Tibial nerve (tissue), 4 donors: ENCODE results near the gene MEI4. TPM values are rescaled to one million over a fixed set of nuclear protein-coding genes. Genes with fewer than 3 reads are reported as not detected.
"Not testable (repeated sequence)": the region's sequence is repeated elsewhere in the genome, so short reads cannot be mapped to it uniquely, and the experiment has no call there.

ENCODE experiments used
- DNase-seq, 2 donors: peaks; one replicate each; pipeline ENCODE4 v3.0.0-alpha.2; 2019; ENCODE audit warnings: low spot score in 2 of 2
- H3K27ac ChIP-seq, 4 donors: fragments of 200-600 bp; sonication (generic) in 3 of 4; one replicate each; pipeline ENCODE4 v1.5.1; 2017 to 2019; ENCODE audit warnings: mild to moderate bottlenecking in 1 of 4
- H3K27me3 ChIP-seq, 2 donors: fragments of 200-600 bp; sonication (generic) in 1 of 2; one replicate each; pipeline versions ENCODE4 v1.5.1 to v1.6.0; 2017 to 2019
- H3K36me3 ChIP-seq, 3 donors: fragments of 200-600 bp; sonication (generic); one replicate each; pipeline ENCODE4 v1.5.1; 2018 to 2019
- H3K4me1 ChIP-seq, 4 donors: fragments of 200-600 bp; sonication (generic) in 3 of 4; one replicate each; pipeline ENCODE4 v1.5.1; 2017 to 2019
- H3K4me3 ChIP-seq, 4 donors: fragments of 200-600 bp; sonication (generic) in 3 of 4; one replicate each; pipeline ENCODE4 v1.5.1; 2017 to 2019; ENCODE audit warnings: mild to moderate bottlenecking in 1 of 4, moderate library complexity in 1 of 4
- H3K9me3 ChIP-seq, 4 donors: fragments of 200-600 bp; sonication (generic) in 3 of 4; one replicate each; pipeline ENCODE4 v1.5.1; 2017 to 2019
- CTCF ChIP-seq, 5 experiments: fragments of 200-600 bp in 3 of 5; fragments of 450-650 bp in 2 of 5; sonication (generic) in 3 of 5; IDR thresholded peaks; one replicate each; pipeline ENCODE4 v1.5.1; 2016 to 2019; ENCODE audit warnings: antibody characterized with exemption in 5 of 5, mild to moderate bottlenecking in 3 of 5, moderate library complexity in 2 of 5
- EP300 ChIP-seq, 2 donors: sonication (generic); formaldehyde crosslinking; IDR thresholded peaks; one replicate each; pipeline ENCODE4 v1.6.1; 2017; ENCODE audit warnings: antibody characterized with exemption in 2 of 2, mild to moderate bottlenecking in 1 of 2
- POLR2A ChIP-seq, 2 donors: fragments of 450-650 bp; IDR thresholded peaks; one replicate each; pipeline ENCODE4 v1.6.1; 2017; ENCODE audit warnings: antibody characterized with exemption in 2 of 2, mild to moderate bottlenecking in 2 of 2, moderate library complexity in 2 of 2
- WGBS, 2 donors: methylation state at CpG; one replicate each; pipeline ENCODE4 v1.1.5; 2018; 5-methylcytosine and 5-hydroxymethylcytosine counted together
- total RNA-seq, 4 donors: library from RNA; depleted of rRNA; stranded (reverse); fragments of >200 nt; gene quantifications; one replicate each; pipeline ENCODE4 v1.1.0, GENCODE V29; 2016

MEI4 gene
- total RNA-seq, 4 donors from 2014 or later = under 0.01 to 0.21 TPM; not detected in 2

- DNase-seq = no peak
- Histone ChIP-seq H3K4me1 (no peaks in the 10 kb centered on the region), H3K4me3 (no peak overlapping the region), H3K9me3 (no peaks in the 10 kb centered on the region), H3K27me3 (no peaks in the 10 kb centered on the region), H3K36me3 (no peaks in the 10 kb centered on the region), H3K27ac (no peak overlapping the region)
- no peak for TF ChIP-seq EP300 (IDR thresholded peaks at IDR 0.05)
- no peak for TF ChIP-seq POLR2A (IDR thresholded peaks at IDR 0.05)
- TF ChIP-seq CTCF (IDR thresholded peaks at IDR 0.05) = no peak
- WGBS, 2 donors = 56% methylated on average over 6 of the region's 6 CpGs
Observed at GRCh38 chr6:77715588-77715987, 62.7 kb downstream of the MEI4 start.

GRCh38 chr6:77716311-77716710 lies 63.5 kb downstream of the MEI4 start:
- Histone ChIP-seq H3K9me3 (no peaks in the 10 kb centered on the region), H3K27me3 (no peaks in the 10 kb centered on the region), H3K4me1 (no peaks in the 10 kb centered on the region), H3K36me3 (no peaks in the 10 kb centered on the region), H3K4me3 (no peak overlapping the region), H3K27ac (no peak overlapping the region)
- no peak for DNase-seq
- TF ChIP-seq CTCF (IDR thresholded peaks at IDR 0.05) = no peak
- no peak for TF ChIP-seq POLR2A (IDR thresholded peaks at IDR 0.05)
- no peak for TF ChIP-seq EP300 (IDR thresholded peaks at IDR 0.05)
- WGBS, 2 donors = 74 to 88% methylated on average over 1 of the region's 1 CpG

- H3K4me1 ChIP-seq, H3K4me3 ChIP-seq, DNase-seq, H3K36me3 ChIP-seq, H3K27ac ChIP-seq, H3K27me3 ChIP-seq: not testable (repeated sequence)
- H3K9me3 ChIP-seq = peaks cover 0 to 11% (median 0%) of the 10 kb centered on the region in 4 donors
- WGBS, 2 donors = 88 to 89% methylated on average over 13 of the region's 13 CpGs
Observed at GRCh38 chr6:77736010-77736409, 83.2 kb downstream of the MEI4 start.

- TF ChIP-seq EP300 (IDR thresholded peaks at IDR 0.05) (no peak), CTCF (IDR thresholded peaks at IDR 0.05) (peak in 2 of 5 experiments; percentile 11 to 31)
- Histone ChIP-seq H3K27me3 (no peaks in the 10 kb centered on the region), H3K4me3 (no peak overlapping the region), H3K36me3 (no peaks in the 10 kb centered on the region), H3K9me3 (peaks cover 0 to 17% (median 0%) of the 10 kb centered on the region in 4 donors), H3K4me1 (no peaks in the 10 kb centered on the region), H3K27ac (no peak overlapping the region)
- DNase-seq = no peak
- WGBS, 2 donors = 5 to 8% methylated on average over 1 of the region's 1 CpG
Observed at GRCh38 chr6:77740380-77740779, 87.5 kb downstream of the MEI4 start.

GRCh38 chr6:77752156-77752555 lies 99.3 kb downstream of the MEI4 start:
- H3K9me3 ChIP-seq = peaks cover 0 to 19% (median 0%) of the 10 kb centered on the region in 4 donors
- H3K27ac ChIP-seq, H3K27me3 ChIP-seq, DNase-seq, H3K4me1 ChIP-seq, H3K4me3 ChIP-seq, H3K36me3 ChIP-seq: not testable (repeated sequence)
- 59 to 62% methylated on average over 1 of the region's 1 CpG for WGBS, 2 donors

GRCh38 chr6:77762386-77762785 lies 109.5 kb downstream of the MEI4 start:
- 86 to 89% methylated on average over 2 of the region's 2 CpGs for WGBS, 2 donors
- Histone ChIP-seq H3K27ac (no peak overlapping the region), H3K36me3 (no peaks in the 10 kb centered on the region), H3K4me3 (no peak overlapping the region), H3K27me3 (no peaks in the 10 kb centered on the region), H3K4me1 (no peaks in the 10 kb centered on the region), H3K9me3 (no peaks in the 10 kb centered on the region)
- DNase-seq = no peak
- no peak for TF ChIP-seq EP300 (IDR thresholded peaks at IDR 0.05)
- no peak for TF ChIP-seq CTCF (IDR thresholded peaks at IDR 0.05)
